AG04449 (cell line): ENCODE data around the gene PSORS1C2.
"Not testable (repeated sequence)": the region's sequence is repeated elsewhere in the genome, so short reads cannot be mapped to it uniquely, and the experiment has no call there.

ENCODE experiments used
- CTCF ChIA-PET: fragments of 350-600 bp; formaldehyde crosslinking; extraction: SDS; loops from one replicate; lab custom pipeline; 2021; ENCODE audit warnings: antibody characterized with exemption; lab: Yijun Ruan, JAX
- POLR2A ChIA-PET: fragments of 400-600, 350-600 bp; formaldehyde crosslinking; extraction: SDS; loops from one replicate; lab custom pipeline; 2020; ENCODE audit warnings: antibody characterized with exemption, inconsistent platforms; lab: Yijun Ruan, JAX
- DNase-seq: peaks from one replicate; pipeline ENCODE4 v3.0.0-alpha.2; 2010; ENCODE audit warnings: low read depth, low spot score
- H3K4me3 ChIP-seq: 2 replicates; pipeline ENCODE4 v1.5.1; 2011; ENCODE audit warnings: low read depth, mild to moderate bottlenecking, control low read depth, low read length
- TF ChIP-seq, protein P1 (sequence below): IDR thresholded peaks from one replicate; pipeline ENCODE4 v1.5.1; 2011; ENCODE audit warnings: mild to moderate bottlenecking, moderate library complexity, low read length, control low read depth, inconsistent platforms; ENCODE audit not compliant: insufficient read depth; ENCODE audit errors: missing control alignments

The PSORS1C2 gene

DNA sequence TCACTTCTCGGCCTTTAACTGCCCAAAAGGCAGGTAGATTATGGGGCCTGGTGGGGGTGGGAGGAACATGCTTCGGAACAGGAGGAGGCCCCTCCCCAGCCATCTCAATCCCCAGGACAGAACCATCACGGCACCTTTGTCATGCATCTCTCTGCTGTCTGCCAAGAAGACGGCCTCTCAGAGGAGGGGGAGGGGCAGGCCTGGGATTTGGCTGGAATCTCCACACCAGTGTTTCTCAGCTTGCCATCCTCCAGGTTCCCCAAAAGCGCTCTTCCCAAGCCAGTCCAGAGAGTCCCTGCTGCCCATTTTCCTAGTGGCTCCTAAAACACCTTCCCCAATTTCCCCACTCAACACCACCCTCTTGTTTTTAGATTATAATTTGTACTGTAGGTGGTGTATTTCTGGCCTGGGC, 34.1 kb upstream of the PSORS1C2 start:
- H3K4me3 ChIP-seq: no peak overlapping the region
- no peak for DNase-seq
- TF ChIP-seq, protein P1, sequence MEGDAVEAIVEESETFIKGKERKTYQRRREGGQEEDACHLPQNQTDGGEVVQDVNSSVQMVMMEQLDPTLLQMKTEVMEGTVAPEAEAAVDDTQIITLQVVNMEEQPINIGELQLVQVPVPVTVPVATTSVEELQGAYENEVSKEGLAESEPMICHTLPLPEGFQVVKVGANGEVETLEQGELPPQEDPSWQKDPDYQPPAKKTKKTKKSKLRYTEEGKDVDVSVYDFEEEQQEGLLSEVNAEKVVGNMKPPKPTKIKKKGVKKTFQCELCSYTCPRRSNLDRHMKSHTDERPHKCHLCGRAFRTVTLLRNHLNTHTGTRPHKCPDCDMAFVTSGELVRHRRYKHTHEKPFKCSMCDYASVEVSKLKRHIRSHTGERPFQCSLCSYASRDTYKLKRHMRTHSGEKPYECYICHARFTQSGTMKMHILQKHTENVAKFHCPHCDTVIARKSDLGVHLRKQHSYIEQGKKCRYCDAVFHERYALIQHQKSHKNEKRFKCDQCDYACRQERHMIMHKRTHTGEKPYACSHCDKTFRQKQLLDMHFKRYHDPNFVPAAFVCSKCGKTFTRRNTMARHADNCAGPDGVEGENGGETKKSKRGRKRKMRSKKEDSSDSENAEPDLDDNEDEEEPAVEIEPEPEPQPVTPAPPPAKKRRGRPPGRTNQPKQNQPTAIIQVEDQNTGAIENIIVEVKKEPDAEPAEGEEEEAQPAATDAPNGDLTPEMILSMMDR: no peak
- CTCF ChIA-PET: interaction anchor here (1.2 to 1.4 kb wide), 2 partner anchors 24 to 194 kb away, joined by 3 to 4 read pairs; no protein-coding TSS in a partner anchor
- POLR2A ChIA-PET: no interaction called here

DNA sequence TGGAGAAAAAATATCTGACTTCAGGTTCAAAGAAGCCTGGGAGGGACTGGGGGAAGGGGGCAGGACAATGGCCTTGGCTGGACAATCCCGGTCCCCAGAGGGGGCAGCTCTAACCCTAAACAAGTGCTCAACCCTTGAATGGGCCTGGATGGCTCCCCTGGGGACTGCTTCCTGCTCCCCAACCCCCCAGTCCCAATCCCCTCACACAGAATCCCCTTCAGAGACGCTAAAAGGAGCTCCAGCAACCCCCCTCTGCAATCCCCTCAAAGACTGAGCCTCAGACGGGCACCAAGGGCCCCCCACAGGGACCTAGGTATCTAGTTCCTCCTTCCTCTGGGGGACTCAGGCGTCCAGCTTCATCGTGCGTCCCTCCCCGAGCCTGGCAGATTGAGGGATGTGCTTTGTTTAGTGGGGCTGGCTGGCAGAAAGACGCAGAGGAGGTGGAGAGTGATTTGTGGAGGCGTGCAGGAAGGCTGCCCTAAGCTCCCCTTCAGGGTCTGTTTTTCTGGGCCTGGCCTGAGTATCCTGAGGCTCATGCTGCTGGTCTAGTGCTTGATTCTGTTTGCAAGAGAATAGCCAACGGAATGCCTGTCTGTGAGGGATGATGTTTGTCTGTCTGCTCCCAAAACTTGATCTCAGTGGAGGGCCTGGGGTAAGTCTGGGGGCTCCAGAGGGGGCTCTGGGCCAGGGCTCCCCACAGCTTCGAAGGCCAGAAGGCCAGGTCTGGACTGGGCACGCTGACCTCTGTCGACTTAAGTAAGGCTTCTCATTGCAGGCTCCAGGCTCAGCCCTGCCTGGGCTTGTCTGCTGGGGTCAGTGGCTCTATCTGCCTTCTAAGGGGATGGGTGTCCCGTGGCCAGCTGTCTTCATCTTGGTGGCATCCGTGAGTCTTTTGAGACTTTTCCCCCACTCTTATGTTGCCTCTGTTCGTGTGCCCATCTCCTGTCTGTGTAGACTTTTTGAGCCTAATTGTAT, 33.4 kb upstream of the PSORS1C2 start:
- ChIA-PET CTCF (interaction anchor here (1.4 kb wide), 1 partner anchor 25 kb away, joined by 4 read pairs; no protein-coding TSS in a partner anchor), POLR2A (no interaction called here)
- TF ChIP-seq, protein P1: no peak
- H3K4me3 ChIP-seq: no peak overlapping the region
- DNase-seq: no peak

DNA sequence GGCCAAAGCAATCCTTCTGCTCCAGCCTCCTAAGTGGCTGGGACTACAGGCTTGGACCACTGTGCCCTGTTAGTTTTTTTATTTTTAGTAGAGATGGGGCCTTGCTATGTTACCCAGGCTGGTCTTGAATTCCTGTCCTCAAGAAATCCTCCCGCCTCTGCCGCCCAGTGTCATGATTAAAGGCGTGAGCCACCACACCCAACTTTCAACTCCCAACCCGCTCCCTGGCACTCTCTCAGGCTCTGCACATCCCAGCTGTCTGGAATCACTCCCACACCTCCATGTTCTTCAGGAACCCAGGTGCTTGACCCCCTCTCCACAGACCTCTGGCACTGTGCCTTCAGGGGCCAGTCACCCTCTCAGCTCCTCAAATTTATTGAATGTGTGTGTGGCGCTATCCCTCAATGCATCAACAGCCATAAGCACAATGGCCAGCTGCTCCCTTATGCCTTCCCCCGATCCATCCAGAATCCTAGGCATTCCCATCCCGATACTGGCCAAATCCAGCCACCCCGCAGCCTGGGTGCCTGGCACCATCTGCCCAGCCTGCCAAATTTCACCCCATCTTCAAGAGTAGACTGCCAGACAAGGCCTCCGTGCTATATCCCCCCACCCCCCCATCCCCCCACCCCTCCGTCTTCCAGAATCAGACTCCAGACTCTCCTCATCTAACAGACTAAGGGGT, 32.3 kb upstream of the PSORS1C2 start:
- CTCF ChIA-PET: no interaction called here
- POLR2A ChIA-PET: no interaction called here
- H3K4me3 ChIP-seq: no peak overlapping the region
- DNase-seq: no peak
- TF ChIP-seq, protein P1: no peak

DNA sequence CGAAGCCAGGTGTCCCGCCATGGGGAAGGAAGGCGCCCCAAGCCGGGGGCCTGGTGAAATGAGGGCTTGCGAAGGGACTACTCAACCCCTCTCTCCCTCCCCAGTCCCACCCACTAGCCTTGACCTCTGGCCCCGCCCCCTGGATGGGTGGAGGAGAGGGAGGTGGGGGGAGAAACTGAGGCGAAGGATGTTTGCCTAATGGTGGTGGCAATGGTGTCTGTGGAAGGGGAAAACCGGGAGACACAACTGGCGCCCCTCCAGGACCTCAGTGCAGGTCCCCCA, 31.7 kb upstream of the PSORS1C2 start, which contains the start of gene POU5F1:
POU5F1 (minus strand) TSS at position 83 of the 282 bp plus-strand sequence; CDS start at position 21, 62 bp downstream.
- no peak within 1 kb of the TSS for H3K4me3 ChIP-seq
- ChIA-PET CTCF (no interaction called here), POLR2A (no interaction called here)
- TF ChIP-seq, protein P1: no peak
- DNase-seq: no peak

DNA sequence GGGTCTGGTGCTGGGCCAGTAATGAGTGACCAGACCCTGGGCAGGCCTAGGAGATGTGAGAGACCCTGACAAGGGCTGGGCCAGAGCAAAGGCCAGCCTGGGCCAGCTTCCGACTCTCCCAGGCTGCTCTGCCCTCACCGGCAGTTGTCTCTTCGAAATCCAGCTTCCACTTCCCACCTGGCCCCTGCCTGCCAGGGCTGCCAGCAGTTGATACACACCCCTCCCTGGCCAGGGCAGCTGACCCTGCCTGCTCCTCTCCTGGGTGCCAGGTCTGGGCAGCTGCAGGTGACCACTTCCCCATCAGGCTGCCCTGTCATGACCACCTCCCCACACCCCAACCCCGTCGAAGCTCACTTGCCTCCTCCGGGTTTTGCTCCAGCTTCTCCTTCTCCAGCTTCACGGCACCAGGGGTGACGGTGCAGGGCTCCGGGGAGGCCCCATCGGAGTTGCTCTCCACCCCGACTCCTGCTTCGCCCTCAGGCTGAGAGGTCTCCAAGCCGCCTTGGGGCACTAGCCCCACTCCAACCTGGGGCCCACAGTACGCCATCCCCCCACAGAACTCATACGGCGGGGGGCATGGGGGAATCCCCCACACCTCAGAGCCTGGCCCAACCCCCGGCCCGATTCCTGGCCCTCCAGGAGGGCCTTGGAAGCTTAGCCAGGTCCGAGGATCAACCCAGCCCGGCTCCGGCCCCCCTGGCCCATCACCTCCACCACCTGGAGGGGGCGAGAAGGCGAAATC, 31.2 kb upstream of the PSORS1C2 start:
- POLR2A ChIA-PET, DNase-seq, H3K4me3 ChIP-seq: not testable (repeated sequence)
- CTCF ChIA-PET: interaction anchor here (1.3 to 1.6 kb wide), 2 partner anchors 12 to 41 kb away, joined by 3 to 7 read pairs; partner anchors contain the start of gene TCF19

DNA sequence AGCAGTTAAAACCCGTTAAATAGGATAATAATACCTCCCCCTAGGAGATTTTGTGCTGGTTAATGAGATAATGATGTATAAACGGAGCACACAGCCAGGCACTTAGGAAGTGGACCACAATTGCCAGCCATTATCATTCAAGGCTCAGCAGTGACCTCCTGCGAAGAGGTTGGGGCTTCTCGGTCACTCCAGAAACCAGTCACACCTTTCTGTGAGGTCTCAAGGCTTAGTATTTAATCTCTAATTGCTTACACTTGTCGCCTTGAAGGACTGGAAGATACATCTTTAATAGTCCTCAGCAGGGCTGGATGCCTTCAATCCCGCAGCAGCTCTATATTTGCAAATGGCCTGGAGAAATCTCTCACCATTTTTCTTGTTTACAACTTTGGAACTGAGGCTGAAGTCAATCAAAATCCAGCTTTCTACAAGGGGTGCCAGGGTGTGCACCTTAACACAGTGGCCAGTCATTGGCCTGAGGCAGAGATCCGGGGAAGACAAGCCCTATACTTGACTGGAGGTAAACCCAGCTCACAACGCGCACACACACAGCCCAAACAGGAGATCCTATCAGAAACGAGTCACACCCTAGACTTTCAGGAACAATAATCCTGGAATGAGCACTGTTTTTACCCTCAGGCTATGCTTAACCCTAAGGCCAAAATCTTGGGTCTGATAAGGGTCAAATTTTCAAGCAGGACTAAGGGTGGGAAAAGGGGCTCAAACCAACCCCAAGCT, 30.4 kb upstream of the PSORS1C2 start:
- no peak for DNase-seq
- no peak overlapping the region for H3K4me3 ChIP-seq
- CTCF ChIA-PET: interaction anchor here (1.2 to 1.6 kb wide), 3 partner anchors 11 to 40 kb away, joined by 3 to 7 read pairs (median 3); partner anchors contain the start of gene TCF19
- TF ChIP-seq, protein P1: no peak
- POLR2A ChIA-PET: interaction anchor here (0.6 kb wide), 1 partner anchor 11 kb away, joined by 3 read pairs; no protein-coding TSS in a partner anchor
